Tibial nerve (tissue), 4 donors: ENCODE measurements around the gene INCA1.

Experiments used
- CTCF ChIP-seq, 5 experiments: fragments of 200-600 bp in 3 of 5; fragments of 450-650 bp in 2 of 5; sonication (generic) in 3 of 5; IDR thresholded peaks; one replicate each; pipeline ENCODE4 v1.5.1; 2016 to 2019; ENCODE audit warnings: antibody characterized with exemption in 5 of 5, mild to moderate bottlenecking in 3 of 5, moderate library complexity in 2 of 5
- EP300 ChIP-seq, 2 donors: sonication (generic); formaldehyde crosslinking; IDR thresholded peaks; one replicate each; pipeline ENCODE4 v1.6.1; 2017; ENCODE audit warnings: antibody characterized with exemption in 2 of 2, mild to moderate bottlenecking in 1 of 2
- POLR2A ChIP-seq, 2 donors: fragments of 450-650 bp; IDR thresholded peaks; one replicate each; pipeline ENCODE4 v1.6.1; 2017; ENCODE audit warnings: antibody characterized with exemption in 2 of 2, mild to moderate bottlenecking in 2 of 2, moderate library complexity in 2 of 2

GRCh38 chr17:4998027-4998731 is 857 bp upstream of the INCA1 start:
- no peak for TF ChIP-seq CTCF (IDR thresholded peaks at IDR 0.05)
- TF ChIP-seq POLR2A (IDR thresholded peaks at IDR 0.05): peak in 1 of 2 donors; percentile 49
- no peak for TF ChIP-seq EP300 (IDR thresholded peaks at IDR 0.05)
